HG02588 (cell line): ENCODE results near the gene ZNF792.
"Not testable (repeated sequence)": the region's sequence is repeated elsewhere in the genome, so short reads cannot be mapped to it uniquely, and the experiment has no call there.

Experiments
- ATAC-seq: cut with Tn5 transposase; IDR thresholded peaks from one replicate; pipeline ENCODE4 v1.9.1; 2021; ENCODE audit warnings: mild to moderate bottlenecking, moderate library complexity; ENCODE audit not compliant: unreplicated experiment

The ZNF792 gene

DNA sequence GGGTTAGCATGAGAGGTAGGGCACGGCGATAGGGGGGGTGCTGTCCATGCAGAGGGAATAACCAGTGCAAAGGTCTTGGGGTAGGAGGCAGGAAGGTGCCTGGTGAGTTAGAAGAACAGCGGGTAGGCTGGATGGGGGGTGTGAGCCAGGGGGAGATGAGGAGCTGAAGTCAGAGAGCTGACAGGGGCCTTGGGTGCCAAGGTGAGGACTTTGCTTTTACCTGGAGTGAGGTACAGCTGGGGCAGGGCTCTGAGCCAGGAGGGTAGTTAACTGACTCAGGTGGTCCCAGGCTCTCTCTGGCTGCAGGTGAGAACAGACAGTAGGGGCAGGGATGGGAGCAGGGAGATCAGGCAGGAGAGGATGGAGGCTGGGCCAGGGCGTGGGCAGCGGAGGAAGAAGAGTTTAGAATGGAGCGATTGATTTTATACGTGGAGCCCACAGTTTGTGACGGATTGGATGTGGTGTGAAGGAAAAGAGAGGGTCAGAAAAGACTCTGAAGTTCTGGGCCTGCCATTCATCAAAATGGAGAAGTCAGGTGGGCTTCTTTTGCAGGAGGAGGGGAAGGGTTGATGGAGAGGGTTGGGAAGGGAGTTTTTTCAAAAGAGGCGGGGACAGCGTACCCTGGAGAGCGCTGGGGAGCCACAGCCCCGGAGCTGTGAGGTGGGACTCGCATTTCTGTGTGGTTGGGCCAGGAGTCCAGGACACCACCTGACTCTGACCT, 34.9 kb upstream of the ZNF792 start:
- ATAC-seq: no peak

DNA sequence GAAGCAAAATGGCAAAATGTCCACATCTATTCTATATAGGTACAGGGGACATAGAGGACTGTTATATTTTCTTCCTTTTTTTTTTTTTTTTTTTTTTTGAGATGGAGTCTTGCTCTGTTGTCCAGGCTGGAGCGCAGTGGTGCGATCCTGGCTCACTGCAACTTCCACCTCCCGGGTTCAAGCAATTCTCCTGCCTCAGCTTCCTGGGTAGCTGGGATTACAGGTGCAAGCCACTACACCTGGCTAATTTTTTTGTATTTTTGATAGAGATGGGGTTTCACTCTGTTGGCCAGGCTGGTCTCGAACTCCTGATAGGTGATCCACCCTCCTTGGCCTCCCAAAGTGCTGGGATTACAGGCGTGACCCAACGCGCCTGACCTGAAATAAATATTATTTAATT, 34.2 kb upstream of the ZNF792 start:
- not testable (repeated sequence) for ATAC-seq

DNA sequence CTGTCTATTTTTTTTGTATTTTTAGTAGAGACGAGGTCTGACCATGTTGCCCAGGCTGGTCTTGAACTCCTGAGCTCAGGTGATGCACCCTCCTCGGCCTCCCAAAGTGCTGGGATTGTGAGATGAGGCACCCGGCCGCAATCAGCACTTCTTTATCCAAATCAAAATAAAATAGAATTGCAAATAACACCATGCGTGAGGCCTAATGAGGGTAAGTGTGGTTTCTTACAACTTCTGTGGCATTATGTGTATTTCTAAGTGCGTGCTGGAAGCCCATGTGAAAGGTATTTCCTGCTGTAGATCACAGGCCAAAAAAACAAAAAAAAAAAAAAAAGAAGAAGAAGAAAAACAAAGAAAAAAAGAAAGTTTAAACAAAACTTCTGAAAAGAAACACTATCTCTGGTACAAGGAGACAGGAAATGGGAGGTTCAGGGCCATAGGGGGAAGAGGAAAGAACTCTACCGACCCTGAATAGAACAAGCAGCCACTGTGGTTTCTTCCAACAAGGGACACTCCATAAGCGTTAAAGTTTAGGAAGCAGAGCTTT, 33.1 kb upstream of the ZNF792 start:
- ATAC-seq: no peak

DNA sequence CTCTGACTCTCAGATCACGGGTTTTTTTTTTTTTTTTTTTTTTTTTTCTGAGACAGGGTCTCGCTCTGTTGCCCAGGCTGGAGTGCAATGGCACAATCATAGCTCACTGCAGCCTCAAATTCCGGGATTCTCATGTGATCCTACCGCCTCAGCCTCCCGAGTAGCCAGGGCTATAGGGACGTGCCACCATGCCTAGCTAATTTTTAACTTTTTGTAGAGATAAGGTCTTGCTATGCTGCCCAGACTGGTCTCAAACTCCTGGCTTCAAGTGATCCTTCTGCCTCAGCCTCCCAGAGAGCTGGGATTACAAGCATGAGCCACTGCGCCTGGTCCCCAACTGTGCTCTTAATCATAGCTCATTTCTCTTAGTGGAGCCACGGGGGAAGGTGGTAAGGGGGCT, 31.5 kb upstream of the ZNF792 start:
- no peak for ATAC-seq

DNA sequence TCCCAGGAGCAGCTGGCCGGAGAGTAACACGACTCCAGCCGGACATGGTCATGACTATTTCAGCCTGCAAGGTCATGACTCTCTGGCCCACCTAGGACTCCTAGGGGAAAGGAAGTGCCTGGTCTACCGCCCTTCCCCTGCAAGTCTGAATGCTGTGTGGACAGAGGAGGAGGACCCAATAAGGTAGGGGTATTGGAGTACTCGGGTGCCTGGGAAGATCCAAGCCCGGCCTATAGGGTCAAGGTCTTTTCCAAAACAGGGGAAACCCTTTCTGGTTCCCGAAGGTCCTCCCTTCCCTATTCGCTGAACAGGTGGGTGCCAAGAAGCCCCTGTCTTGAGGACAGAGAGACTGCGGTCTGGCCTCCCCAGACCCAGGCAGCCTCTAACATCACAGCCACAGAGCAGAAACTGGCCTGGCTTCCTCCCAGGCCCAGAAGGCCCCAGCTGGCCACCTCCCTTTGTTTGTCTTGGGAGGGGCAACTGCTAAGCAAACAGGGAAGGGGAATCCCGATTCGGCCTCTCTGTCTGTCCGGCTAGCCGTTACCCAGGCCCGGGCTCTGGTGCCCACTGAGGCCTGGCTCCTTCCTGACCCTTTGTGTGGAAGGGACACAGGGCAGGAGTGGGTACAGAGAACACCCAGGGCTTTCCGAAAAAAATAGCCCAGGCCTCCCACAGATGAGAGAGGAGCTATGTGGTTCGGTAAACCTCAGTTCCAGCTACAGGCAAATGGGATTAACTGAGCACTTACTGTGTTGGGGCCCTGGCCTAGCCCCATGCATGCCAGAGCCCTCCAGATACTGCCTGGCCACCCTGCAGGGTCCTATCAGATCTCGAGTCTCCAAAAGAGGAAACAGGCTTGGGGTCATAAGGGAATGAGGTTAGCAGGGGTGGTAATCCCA, 30.9 kb upstream of the ZNF792 start:
- ATAC-seq: no peak

DNA sequence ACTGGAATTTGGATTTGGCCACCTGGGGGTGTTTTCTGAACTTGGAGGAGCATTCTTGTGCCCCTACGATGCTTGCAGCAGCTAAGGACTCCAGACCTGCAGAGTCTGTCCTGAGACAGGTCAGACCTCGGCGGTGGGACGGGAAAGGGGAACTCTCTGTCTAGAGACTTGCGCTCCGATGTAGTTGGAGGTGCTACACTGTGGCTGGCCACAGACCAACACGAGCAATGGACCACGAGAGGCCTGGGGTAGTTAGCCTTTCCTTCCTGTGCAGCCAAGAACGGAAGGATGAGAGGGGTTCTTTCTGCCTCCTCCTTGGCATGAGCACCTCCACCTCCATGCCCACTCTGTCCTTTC, 30.2 kb upstream of the ZNF792 start:
- ATAC-seq: no peak

DNA sequence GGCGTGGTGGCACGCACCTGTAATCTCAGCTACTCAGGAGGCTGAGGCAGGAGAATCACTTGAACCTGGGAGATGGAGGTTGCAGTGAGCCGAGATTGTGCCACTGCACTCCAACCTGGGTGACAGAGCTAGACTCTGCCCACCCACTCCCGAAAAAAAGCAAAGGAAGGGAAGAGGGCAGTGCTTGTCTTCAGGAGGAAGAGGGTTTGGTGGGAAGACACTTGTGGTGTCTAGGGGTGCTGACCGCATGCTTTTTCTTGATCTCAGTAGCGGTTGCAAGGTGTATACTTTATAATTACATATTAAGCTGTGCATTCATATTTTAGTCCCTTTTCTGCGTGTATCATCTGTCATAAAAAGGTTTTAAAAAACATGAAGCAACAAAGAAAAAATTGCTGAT, 28.6 kb upstream of the ZNF792 start:
- ATAC-seq: not testable (repeated sequence)

DNA sequence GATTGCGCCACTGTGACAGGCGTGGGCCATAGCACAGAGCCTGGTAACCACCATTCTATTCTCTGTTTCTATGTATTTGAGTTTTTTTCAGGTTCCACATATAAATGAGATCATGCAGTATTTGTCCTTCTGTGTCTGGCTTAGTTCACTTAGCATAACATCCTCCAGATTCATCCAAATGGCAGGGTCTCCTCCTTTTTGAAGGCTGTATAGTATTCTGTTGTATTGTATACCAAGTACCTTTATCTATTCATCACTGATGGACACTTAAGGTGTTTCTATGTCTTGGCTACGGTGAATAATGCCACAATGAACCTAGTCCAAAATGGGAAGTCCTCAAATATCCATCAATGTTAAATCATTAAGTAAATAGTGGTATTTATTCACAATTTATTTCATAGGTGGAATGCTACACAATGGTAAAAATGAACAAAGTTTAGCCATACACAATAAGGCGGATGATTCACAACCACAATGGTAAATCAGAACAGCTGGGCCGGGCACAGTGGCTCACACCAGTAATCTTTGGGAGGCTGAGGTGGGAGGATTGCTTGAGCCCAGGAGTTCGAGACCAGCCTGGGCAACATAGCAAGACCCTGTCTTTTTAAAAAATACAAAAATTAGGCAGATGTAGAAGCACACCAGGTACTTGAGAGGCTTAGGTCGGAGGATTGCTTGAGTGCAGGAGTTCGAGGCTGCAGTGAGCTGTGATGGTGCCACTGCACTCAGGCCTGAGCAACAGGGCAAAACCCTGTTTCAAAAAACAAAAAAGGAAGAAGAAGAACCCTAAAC, 27.7 kb upstream of the ZNF792 start:
- ATAC-seq: no peak

DNA sequence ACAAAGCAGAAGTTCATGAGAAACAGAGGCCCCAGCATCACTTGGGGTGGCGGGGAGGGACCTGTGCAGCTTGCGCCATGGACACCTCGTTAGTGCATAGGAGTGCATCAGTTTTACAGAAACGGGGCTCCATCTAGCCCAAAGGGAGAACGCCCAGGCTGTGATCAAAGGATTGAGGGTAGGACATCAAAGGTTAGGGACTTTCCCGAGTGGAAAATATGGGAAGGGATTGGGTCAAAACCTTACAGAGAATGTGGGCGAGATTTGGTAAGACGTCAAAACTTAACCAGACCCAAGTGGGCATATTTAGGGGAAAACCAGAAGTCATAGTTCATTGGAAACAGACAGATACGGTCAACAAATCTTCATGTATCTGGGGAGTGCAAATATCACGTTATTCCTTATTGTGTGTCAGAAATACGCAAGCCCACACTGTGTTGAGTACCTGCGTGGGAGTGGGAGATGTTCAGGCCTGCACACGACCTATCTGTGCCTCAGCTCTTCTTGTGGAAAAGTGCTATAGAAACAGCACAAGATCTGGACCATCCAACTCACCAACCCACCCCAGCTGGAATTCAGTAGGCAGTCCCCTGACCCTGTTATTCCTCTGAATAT, 26.7 kb upstream of the ZNF792 start:
- no peak for ATAC-seq

DNA sequence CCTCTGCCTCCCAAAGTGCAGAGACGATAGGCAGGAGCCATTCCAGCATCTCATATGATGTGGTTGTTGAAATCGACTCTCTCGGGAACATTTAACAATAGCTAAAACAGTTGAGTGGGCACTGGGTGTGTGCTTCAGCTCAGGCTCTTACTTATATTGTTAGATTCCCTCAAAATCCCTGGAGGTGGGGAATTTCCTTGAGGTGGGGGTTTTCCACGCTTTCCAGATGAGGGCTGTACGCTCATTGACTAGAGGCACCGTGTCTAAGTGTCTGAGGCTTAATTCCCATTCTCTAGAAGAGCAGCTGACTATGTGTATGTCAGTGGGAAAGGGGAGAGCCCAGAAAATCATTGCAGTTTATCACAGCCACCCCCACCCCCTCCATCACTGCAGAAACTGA, 25.3 kb upstream of the ZNF792 start:
- ATAC-seq: no peak

DNA sequence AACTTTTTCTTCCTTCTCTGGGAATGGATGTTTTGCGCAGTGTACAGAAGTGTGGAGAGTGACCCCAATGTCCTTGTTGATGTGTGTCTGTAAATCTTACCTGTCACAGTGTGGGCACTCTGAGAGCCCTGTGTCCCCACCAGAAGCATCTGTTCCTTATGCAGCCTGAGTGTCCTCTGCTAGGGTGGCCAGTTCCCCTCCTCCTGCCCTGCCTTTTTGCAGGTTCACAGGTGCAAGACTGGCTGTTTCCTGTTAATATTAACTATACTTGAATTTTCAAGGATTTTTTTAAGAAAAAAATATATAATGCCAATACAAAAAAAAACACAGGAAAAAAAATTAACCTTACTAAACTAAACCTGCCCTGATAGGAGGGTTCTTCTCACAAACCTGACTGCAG, 24.1 kb upstream of the ZNF792 start:
- ATAC-seq: no peak

DNA sequence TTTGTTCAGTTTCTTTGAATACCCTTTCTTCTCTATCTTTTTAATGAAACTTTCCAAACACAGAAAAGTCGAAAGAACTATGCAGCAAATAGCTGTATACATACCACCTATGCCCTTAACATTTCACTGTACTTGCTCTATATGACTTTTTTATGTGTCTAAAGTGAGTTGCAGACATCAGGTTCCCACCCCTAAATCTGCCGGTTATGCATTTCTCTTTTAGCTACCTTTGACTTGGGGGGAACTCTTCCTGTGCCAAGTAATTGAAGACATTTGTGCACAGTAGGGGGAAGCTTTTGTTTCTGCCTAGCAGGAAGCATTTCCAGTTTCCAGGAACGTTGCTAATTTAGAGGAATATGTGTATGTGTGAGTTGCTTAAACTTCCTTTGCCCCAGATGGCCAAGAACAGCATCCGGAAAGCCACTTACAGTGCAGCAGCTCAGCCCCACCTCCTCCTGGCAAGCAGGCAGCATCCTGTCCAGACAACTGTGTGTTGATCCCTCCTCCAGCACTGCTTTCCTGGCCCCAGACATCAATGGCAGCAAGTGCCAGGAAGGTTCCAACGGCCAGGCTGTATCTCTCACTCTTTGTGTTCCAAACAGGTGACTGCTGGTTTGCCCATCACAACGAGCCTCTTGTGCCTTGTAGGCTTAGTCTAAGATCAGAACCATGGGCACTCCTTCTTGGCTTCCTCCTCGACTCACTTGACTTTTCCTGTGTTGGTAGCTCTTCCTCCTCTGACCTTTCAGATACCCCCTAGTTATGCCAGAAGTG, 21.4 kb upstream of the ZNF792 start:
- ATAC-seq: no peak

DNA sequence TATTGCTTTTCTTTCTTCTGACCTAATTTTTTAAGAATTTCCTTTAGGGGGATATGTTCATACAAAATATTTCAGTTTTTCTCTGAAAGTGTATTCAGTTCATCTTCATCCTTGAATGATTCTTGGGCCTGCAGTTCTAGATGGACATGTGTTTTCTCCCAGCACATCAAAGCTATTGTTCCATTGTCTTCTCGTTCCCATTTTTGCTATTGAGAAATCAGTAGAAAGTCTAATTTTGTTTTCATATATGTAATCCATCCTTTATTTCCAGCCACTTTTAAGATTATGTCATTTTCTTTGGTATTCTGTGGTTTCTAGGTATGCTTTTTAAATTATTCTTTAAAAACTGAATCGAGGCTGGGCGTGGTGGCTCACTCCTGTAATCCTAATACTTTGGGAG, 20.3 kb upstream of the ZNF792 start:
- ATAC-seq: no peak

DNA sequence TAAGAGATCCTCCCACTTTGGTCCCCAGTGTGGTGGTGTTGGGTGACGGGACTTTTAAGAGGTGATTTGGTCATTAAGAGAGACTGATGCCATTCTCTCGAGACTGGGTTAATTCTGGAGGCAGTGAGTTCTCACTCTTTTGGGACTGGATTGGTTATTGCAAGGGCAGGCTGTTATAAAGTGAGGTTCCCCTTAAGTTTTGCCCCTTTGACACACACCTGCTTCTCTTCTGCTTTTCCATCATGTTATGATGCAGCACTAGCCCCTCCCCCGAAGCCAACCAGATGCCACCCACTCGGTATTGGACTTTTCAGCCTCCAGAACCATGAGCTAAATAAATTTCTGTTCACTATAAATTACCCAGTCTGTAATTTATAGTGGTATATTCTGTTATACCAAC, 19.8 kb upstream of the ZNF792 start:
- ATAC-seq: no peak

DNA sequence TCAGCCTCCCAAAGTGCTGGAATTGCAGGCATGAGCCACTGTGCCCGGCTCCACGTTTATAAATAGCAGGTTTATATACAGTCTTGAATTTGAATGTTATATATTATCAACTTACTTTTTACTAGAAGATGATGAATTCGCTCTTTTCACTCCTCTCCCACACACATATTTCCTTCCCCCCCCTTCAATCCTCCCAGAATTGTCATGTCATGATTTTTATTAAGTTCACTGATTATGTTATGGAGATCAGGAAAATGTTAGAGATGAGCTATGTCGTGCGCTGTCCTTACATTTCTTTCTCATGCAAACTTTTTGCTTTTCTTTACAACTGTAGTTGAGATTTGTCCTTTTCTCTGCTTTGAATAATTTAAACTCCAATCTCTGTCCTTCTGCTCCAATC, 18.2 kb upstream of the ZNF792 start:
- no peak for ATAC-seq

DNA sequence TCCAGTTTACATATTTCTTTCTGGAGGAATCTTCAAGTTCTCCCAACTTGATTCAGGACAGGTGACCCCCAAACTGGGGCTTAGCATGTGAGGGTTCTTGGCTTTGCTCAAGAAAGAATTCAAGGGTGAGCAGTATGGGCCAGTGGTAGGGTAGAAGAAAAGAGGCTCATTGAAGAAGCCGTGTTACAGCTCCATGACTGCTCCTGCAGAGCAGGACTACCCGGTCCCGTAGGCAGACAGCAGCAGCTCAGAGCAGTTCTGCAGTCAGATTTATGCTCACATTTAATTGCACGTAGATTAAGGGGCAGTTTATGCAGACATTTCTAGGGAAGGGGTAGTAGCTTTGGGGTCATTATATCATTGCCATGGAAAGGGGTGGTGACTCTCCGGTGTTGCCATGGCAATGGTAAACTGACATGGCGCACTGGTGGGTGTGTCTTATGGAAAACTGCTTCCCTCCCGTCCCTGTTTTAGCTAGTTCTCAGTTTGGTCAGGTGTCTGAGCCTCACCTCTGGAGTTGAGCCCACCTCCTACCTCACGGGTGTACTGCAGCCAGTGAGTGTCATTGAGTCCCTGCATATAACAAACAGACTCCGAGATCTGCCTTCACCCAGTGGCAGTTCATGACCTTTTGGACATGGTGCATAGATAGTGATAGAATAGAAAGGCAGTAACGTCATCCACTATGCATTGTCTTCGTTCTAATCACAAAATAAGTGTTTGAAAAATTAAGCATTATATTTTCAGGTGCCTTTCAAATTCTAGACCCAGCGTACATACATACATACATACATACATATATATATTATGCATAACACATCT, 16.0 kb upstream of the ZNF792 start:
- no peak for ATAC-seq

DNA sequence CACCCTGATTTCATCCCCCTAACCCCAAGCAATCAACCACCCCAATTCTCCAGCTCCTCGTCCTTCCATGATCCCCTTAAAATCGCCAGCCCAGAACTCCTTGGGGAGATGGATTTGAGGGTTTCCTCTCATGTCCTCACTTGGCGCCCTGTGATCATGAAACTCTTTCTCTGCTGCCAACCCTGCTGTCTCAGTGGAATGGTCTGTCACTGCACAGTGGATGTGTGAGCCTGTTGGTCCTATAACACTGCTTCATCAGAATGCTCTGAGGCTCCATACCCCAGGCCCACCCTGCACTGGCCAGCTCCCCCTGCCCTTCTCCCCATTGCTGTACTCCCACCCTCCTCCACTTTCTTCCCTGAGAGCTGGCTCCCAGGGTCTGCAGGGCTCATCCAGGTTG, 12.6 kb upstream of the ZNF792 start:
- no peak for ATAC-seq

DNA sequence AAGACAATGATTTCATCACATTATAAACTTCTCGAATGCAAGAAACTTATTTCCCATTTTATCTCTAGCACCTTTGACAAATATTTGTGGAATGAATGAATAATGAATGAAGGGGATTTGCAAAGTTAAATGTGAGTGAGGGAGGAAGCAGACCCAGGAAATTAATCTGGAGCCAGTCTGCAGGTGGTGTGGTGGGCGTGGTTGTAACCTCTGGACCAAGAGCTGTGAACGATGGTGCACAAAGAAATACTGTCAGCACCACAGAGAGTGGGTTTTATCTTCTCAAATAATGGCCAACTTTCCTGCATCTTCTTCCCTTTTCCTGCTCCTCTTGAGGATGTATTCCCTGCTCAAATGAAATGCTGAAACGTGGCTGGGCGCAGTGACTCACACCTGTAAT, 11.0 kb upstream of the ZNF792 start:
- ATAC-seq: no peak

DNA sequence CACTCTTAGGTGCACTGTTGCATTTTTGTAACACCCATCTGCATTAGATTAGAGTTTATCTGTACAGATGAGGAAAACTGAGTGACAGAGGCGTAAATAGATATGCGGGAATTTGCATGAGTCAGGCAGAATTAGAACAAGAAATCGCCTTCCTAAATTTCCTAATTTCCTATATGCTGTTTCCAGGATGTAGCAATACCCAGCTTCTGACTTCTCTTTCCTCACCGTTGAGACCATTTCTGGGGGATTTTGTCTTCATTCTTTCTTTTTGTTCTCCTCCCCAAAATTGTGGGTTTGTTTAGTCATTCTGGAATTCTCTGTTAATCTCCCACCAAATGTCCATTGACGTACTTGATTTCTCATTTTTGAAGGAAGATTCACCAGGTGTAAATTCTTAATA, 10.6 kb upstream of the ZNF792 start:
- ATAC-seq: no peak
